Osteoblast (primary cell): ENCODE data around the gene DCTN2. TPM values are rescaled to one million over a fixed set of nuclear protein-coding genes. Genes with fewer than 3 reads are reported as not detected.

Source experiments
- DNase-seq: peaks from one replicate; pipeline ENCODE4 v3.0.0; 2011; ENCODE audit warnings: low spot score, mixed read lengths; ENCODE audit not compliant: insufficient read length; ENCODE audit errors: missing footprints
- H2AFZ ChIP-seq: 2 replicates; pipeline ENCODE4 v1.6.0; 2011; ENCODE audit warnings: mild to moderate bottlenecking, low read length
- H3K27ac ChIP-seq: 2 replicates; pipeline ENCODE4 v1.5.1; 2011; ENCODE audit warnings: mild to moderate bottlenecking, low read depth, low read length, moderate library complexity
- H3K27me3 ChIP-seq: 2 replicates; pipeline ENCODE4 v1.6.0; 2012; ENCODE audit warnings: mild to moderate bottlenecking, control low read depth, inconsistent platforms, low read length, moderate library complexity; ENCODE audit not compliant: insufficient read depth
- H3K36me3 ChIP-seq: 2 replicates; pipeline ENCODE4 v1.5.1; 2011; ENCODE audit warnings: mild to moderate bottlenecking, low read length, control low read depth, moderate library complexity; ENCODE audit not compliant: insufficient read depth
- H3K4me1 ChIP-seq: 2 replicates; pipeline ENCODE4 v1.5.1; 2011; ENCODE audit warnings: mild to moderate bottlenecking, low read length, control low read depth, moderate library complexity; ENCODE audit not compliant: insufficient read depth
- H3K4me2 ChIP-seq: 2 replicates; pipeline ENCODE4 v1.6.0; 2011; ENCODE audit warnings: mild to moderate bottlenecking, low read length; ENCODE audit not compliant: insufficient read depth
- H3K4me3 ChIP-seq: fragments of 200-600 bp; sonication (generic); 3 replicates; pipeline ENCODE4 v1.5.1; 2012; ENCODE audit warnings: mild to moderate bottlenecking, low read length, inconsistent platforms; ENCODE audit not compliant: insufficient read depth
- H3K79me2 ChIP-seq: 2 replicates; pipeline ENCODE4 v1.6.0; 2012; ENCODE audit warnings: mild to moderate bottlenecking, low read length, control low read depth, inconsistent platforms; ENCODE audit not compliant: insufficient read depth
- H3K9me3 ChIP-seq: 2 replicates; pipeline ENCODE4 v1.5.1; 2011; ENCODE audit warnings: low read depth, low read length, control low read depth
- H4K20me1 ChIP-seq: 2 replicates; pipeline ENCODE4 v1.6.0; 2012; ENCODE audit warnings: mild to moderate bottlenecking, low read length, control low read depth; ENCODE audit not compliant: insufficient read depth
- CTCF ChIP-seq: IDR thresholded peaks from 2 replicates; pipeline ENCODE4 v1.5.1; 2011; ENCODE audit warnings: mild to moderate bottlenecking, low read depth, low read length, moderate library complexity; ENCODE audit errors: extremely low read depth
- total RNA-seq: library from RNA; depleted of rRNA; stranded (reverse); fragments of >200 nt; gene quantifications from 2 replicates; pipeline ENCODE4 v1.2.3, GENCODE V29; 2012

DCTN2 gene
- total RNA-seq, 1 donor, result 123 TPM

- no peak for TF ChIP-seq CTCF
- H3K4me3 ChIP-seq, result no peak overlapping the region
- DNase-seq, result no peak
Measured at GRCh38 chr12:57584050-57584449, 37.1 kb upstream of the DCTN2 start.

GRCh38 chr12:57583008-57583831, 36.2 kb upstream of the DCTN2 start:
- H3K27me3 ChIP-seq, result peaks cover 31% of the 10 kb centered on the region
- no peak overlapping the region for H3K27ac ChIP-seq
- H3K4me2 ChIP-seq, result no peak overlapping the region
- peak; percentile 95 for DNase-seq
- no peaks in the 10 kb centered on the region for H3K79me2 ChIP-seq
- H3K9me3 ChIP-seq, result no peaks in the 10 kb centered on the region
- peak; percentile 97 for TF ChIP-seq CTCF
- no peaks in the 10 kb centered on the region for H3K36me3 ChIP-seq
- no peak overlapping the region for H3K4me3 ChIP-seq
- H3K4me1 ChIP-seq, result no peaks in the 10 kb centered on the region
- no peak overlapping the region for H2AFZ ChIP-seq
- no peaks in the 10 kb centered on the region for H4K20me1 ChIP-seq

More at GRCh38 chr12:57584050-57584449, 37.1 kb upstream of the DCTN2 start:
- Histone ChIP-seq H3K9me3 (no peaks in the 10 kb centered on the region), H3K4me2 (no peak overlapping the region), H3K4me1 (no peaks in the 10 kb centered on the region), H2AFZ (no peak overlapping the region), H3K36me3 (no peaks in the 10 kb centered on the region), H4K20me1 (no peaks in the 10 kb centered on the region), H3K79me2 (no peaks in the 10 kb centered on the region), H3K27me3 (peaks cover 35% of the 10 kb centered on the region), H3K27ac (no peak overlapping the region)

GRCh38 chr12:57582440-57582839, 35.4 kb upstream of the DCTN2 start:
- no peaks in the 10 kb centered on the region for H3K79me2 ChIP-seq
- no peak overlapping the region for H3K4me2 ChIP-seq
- peaks cover 24% of the 10 kb centered on the region for H3K27me3 ChIP-seq
- no peaks in the 10 kb centered on the region for H3K9me3 ChIP-seq
- no peak overlapping the region for H3K27ac ChIP-seq
- TF ChIP-seq CTCF, result no peak
- H4K20me1 ChIP-seq, result no peaks in the 10 kb centered on the region
- no peak for DNase-seq
- no peak overlapping the region for H2AFZ ChIP-seq
- H3K4me1 ChIP-seq, result no peaks in the 10 kb centered on the region
- no peaks in the 10 kb centered on the region for H3K36me3 ChIP-seq
- H3K4me3 ChIP-seq, result no peak overlapping the region

- H2AFZ ChIP-seq, result no peak overlapping the region
- no peak overlapping the region for H3K27ac ChIP-seq
- no peak overlapping the region for H3K4me2 ChIP-seq
- H3K9me3 ChIP-seq, result no peaks in the 10 kb centered on the region
- peaks cover 18% of the 10 kb centered on the region for H3K27me3 ChIP-seq
- H3K4me1 ChIP-seq, result no peaks in the 10 kb centered on the region
- H3K79me2 ChIP-seq, result no peaks in the 10 kb centered on the region
- DNase-seq, result no peak
- TF ChIP-seq CTCF, result no peak
- no peak overlapping the region for H3K4me3 ChIP-seq
- H3K36me3 ChIP-seq, result no peaks in the 10 kb centered on the region
- no peaks in the 10 kb centered on the region for H4K20me1 ChIP-seq
Measured at GRCh38 chr12:57581802-57582201, 34.8 kb upstream of the DCTN2 start.
